H9 (cell line): Measurements from ENCODE around the gene ZNF444. TPM values are rescaled to one million over a fixed set of nuclear protein-coding genes. Genes with fewer than 3 reads are reported as not detected.

Source experiments
- DNase-seq: peaks from one replicate; pipeline ENCODE4 v3.0.0-alpha.2; 2017
- H2AFZ ChIP-seq: one replicate; pipeline ENCODE4 v1.6.1; 2013; ENCODE audit warnings: mild to moderate bottlenecking, low read length, control low read depth, moderate library complexity
- H2AK5ac ChIP-seq: 2 replicates; pipeline ENCODE4 v1.6.1; 2013; ENCODE audit warnings: low read length, control low read depth, mixed read lengths; ENCODE audit not compliant: insufficient read length
- H2BK120ac ChIP-seq: one replicate; pipeline ENCODE4 v1.6.1; 2013; ENCODE audit warnings: low read depth, mild to moderate bottlenecking, low read length, control low read depth, inconsistent platforms; ENCODE audit not compliant: poor library complexity, severe bottlenecking
- H2BK12ac ChIP-seq: 2 replicates; pipeline ENCODE4 v1.6.1; 2013; ENCODE audit warnings: low read length, control low read depth, mixed read lengths, low read depth; ENCODE audit not compliant: insufficient read length
- H2BK15ac ChIP-seq: 2 replicates; pipeline ENCODE4 v1.6.1; 2013; ENCODE audit warnings: low read depth, low read length, control low read depth
- H2BK20ac ChIP-seq: one replicate; pipeline ENCODE4 v1.6.1; 2013; ENCODE audit warnings: low read depth, mild to moderate bottlenecking, low read length, control low read depth, inconsistent platforms; ENCODE audit not compliant: poor library complexity, severe bottlenecking
- H2BK5ac ChIP-seq: 2 replicates; pipeline ENCODE4 v1.6.1; 2013; ENCODE audit warnings: low read length, control low read depth, mixed read lengths; ENCODE audit not compliant: insufficient read length
- H3K14ac ChIP-seq: 2 replicates; pipeline ENCODE4 v1.6.1; 2013; ENCODE audit warnings: low read length, control low read depth; ENCODE audit not compliant: insufficient read depth
- H3K18ac ChIP-seq: 2 replicates; pipeline ENCODE4 v1.6.1; 2013; ENCODE audit warnings: low read depth, mild to moderate bottlenecking, mixed read lengths, low read length, control low read depth; ENCODE audit not compliant: insufficient read length
- H3K23ac ChIP-seq: 2 replicates; pipeline ENCODE4 v1.6.1; 2013; ENCODE audit warnings: low read length, control low read depth, mixed read lengths, low read depth; ENCODE audit not compliant: insufficient read length
- H3K23me2 ChIP-seq: 2 replicates; pipeline ENCODE4 v1.6.1; 2013; ENCODE audit warnings: low read depth, mild to moderate bottlenecking, mixed read lengths, low read length, control low read depth; ENCODE audit not compliant: insufficient read length, poor library complexity, severe bottlenecking
- H3K27ac ChIP-seq: 2 replicates; pipeline ENCODE4 v1.5.1; 2013; ENCODE audit warnings: low read length, control low read depth, mixed read lengths, low read depth; ENCODE audit not compliant: insufficient read length
- H3K27me3 ChIP-seq: 2 replicates; pipeline ENCODE4 v1.6.1; 2013; ENCODE audit warnings: low read length, control low read depth, inconsistent platforms; ENCODE audit not compliant: insufficient read depth
- H3K4ac ChIP-seq: 2 replicates; pipeline ENCODE4 v1.6.1; 2013; ENCODE audit warnings: low read depth, mild to moderate bottlenecking, control low read depth, inconsistent platforms, low read length, moderate library complexity
- H3K4me1 ChIP-seq: 2 replicates; pipeline ENCODE4 v1.6.1; 2013; ENCODE audit warnings: low read length, control low read depth, inconsistent platforms; ENCODE audit not compliant: insufficient read depth
- H3K4me2 ChIP-seq: 2 replicates; pipeline ENCODE4 v1.6.1; 2013; ENCODE audit warnings: low read length, control low read depth, mixed read lengths; ENCODE audit not compliant: insufficient read length, insufficient read depth
- H3K56ac ChIP-seq: 2 replicates; pipeline ENCODE4 v1.6.1; 2013; ENCODE audit warnings: low read depth, mild to moderate bottlenecking, mixed read lengths, low read length, control low read depth; ENCODE audit not compliant: insufficient read length
- H3K79me1 ChIP-seq: 2 replicates; pipeline ENCODE4 v1.6.1; 2013; ENCODE audit warnings: low read depth, mild to moderate bottlenecking, moderate library complexity, low read length, control low read depth, inconsistent platforms; ENCODE audit not compliant: insufficient read depth, poor library complexity, severe bottlenecking
- H3K79me2 ChIP-seq: 2 replicates; pipeline ENCODE4 v1.6.1; 2013; ENCODE audit warnings: low read length, control low read depth, inconsistent platforms; ENCODE audit not compliant: insufficient read depth
- H3K9ac ChIP-seq: 2 replicates; pipeline ENCODE4 v1.6.1; 2013; ENCODE audit warnings: low read length, control low read depth, mixed read lengths; ENCODE audit not compliant: insufficient read length; ENCODE audit errors: extremely low read depth
- H3K9me3 ChIP-seq: one replicate; pipeline ENCODE4 v1.6.1; 2013; ENCODE audit warnings: low read depth, low read length, inconsistent platforms; ENCODE audit not compliant: control insufficient read depth
- H3T11ph ChIP-seq: one replicate; pipeline ENCODE4 v1.6.1; 2013; ENCODE audit warnings: mild to moderate bottlenecking, low read length, control low read depth, inconsistent platforms
- H4K20me1 ChIP-seq: one replicate; pipeline ENCODE4 v1.6.1; 2013; ENCODE audit not compliant: control insufficient read depth, insufficient read length, insufficient read depth
- H4K5ac ChIP-seq: 2 replicates; pipeline ENCODE4 v1.6.1; 2013; ENCODE audit warnings: low read depth, mild to moderate bottlenecking, mixed read lengths, low read length, control low read depth; ENCODE audit not compliant: insufficient read length
- H4K8ac ChIP-seq: replicated peaks from 2 replicates; pipeline ENCODE4 v1.6.1; 2013; ENCODE audit warnings: low read length, control low read depth, mixed read lengths, low read depth; ENCODE audit not compliant: insufficient read length
- H4K91ac ChIP-seq: 2 replicates; pipeline ENCODE4 v1.6.1; 2013; ENCODE audit warnings: low read depth, mild to moderate bottlenecking, moderate library complexity, mixed read lengths, low read length, control low read depth; ENCODE audit not compliant: insufficient read length
- H3K27ac Mint-ChIP-seq, 3 experiments: 2 replicates in 2 of 3; 3 replicates in 1 of 3; pipeline ENCODE4 v1.8.0; 2020 to 2021; ENCODE audit warnings: mixed read lengths in 3 of 3, mild to moderate bottlenecking in 1 of 3, moderate library complexity in 1 of 3
- H3K27me3 Mint-ChIP-seq: 2 replicates; pipeline ENCODE4 v1.8.0; 2021; ENCODE audit warnings: low read depth, mild to moderate bottlenecking, moderate library complexity, mixed read lengths
- H3K36me3 Mint-ChIP-seq, 3 experiments: 2 replicates in 2 of 3; 3 replicates in 1 of 3; pipeline ENCODE4 v1.8.0; 2020 to 2021; ENCODE audit warnings: low read depth in 3 of 3, mixed read lengths in 3 of 3; ENCODE audit not compliant: insufficient read depth in 1 of 3
- H3K4me1 Mint-ChIP-seq, 2 experiments: 2 replicates each; pipeline ENCODE4 v1.8.0; 2020; ENCODE audit warnings: mixed read lengths in 2 of 2
- H3K4me3 Mint-ChIP-seq, 2 experiments: 2 replicates in 1 of 2; 3 replicates in 1 of 2; pipeline ENCODE4 v1.8.0; 2020 to 2021; ENCODE audit warnings: mild to moderate bottlenecking in 2 of 2, mixed read lengths in 2 of 2, moderate library complexity in 1 of 2
- H3K9me3 Mint-ChIP-seq, 2 experiments: 2 replicates in 1 of 2; 3 replicates in 1 of 2; pipeline ENCODE4 v1.8.0; 2020; ENCODE audit warnings: mild to moderate bottlenecking in 2 of 2, mixed read lengths in 2 of 2, moderate library complexity in 1 of 2
- WGBS: extraction: QIAGEN DNeasy Blood & Tissue Kit; methylation state at CpG from one replicate; pipeline ENCODE4 v1.1.7; 2013; ENCODE audit warnings: missing lambda C conversion rate, low lambda C conversion rate, mixed read lengths; ENCODE audit not compliant: insufficient read length; ENCODE audit errors: extremely low coverage; 5-methylcytosine and 5-hydroxymethylcytosine counted together
- total RNA-seq: library from RNA; stranded (reverse); gene quantifications from 2 replicates; pipeline ENCODE4 v1.2.1, GENCODE V29; 2021
- TF ChIP-seq, protein P1 (sequence below): fragments of 200-600 bp; sonication (generic); conservative IDR thresholded peaks from 3 replicates; pipeline ENCODE4 v1.8.0; 2021; ENCODE audit warnings: antibody characterized with exemption, mild to moderate bottlenecking

ZNF444 gene
- total RNA-seq, 1 experiment from 2014 or later, result 49.7 TPM

DNA sequence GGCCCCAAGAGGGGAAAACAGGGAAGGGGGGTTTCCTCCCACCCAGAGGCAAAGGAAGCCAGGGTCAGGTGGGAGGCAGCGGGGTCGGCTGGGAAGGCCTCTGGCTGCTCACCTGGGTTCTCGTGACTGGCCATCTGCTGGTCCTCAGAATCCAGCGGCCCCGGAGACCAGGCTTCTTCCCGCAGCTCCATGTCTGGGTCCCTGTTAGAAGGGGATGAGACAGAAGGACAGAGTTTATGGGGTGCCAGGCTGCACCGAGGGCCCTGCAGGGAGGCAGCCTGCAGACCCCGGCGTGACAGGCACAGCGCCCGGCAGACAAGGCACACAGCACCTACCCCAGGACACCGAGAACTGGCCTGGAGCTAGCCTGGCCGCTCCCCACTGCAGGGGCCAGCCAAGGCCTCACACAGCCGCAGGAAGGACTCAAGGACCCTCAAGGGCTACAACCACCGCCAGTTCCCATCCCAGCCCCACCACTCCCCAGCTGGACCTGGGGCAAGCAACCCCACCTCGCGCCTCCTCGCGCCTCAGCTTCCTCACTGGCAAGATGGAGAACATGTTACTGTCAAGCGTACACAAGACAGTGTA lies 38.0 kb upstream of the ZNF444 start:
- Histone ChIP-seq H4K8ac (no peak overlapping the region), H2BK120ac (no peak overlapping the region), H3K4me1 (no peaks in the 10 kb centered on the region), H3K27ac (no peak overlapping the region), H3K4me2 (no peak overlapping the region), H2AK5ac (no peak overlapping the region), H4K91ac (no peak overlapping the region), H3K79me1 (no peaks in the 10 kb centered on the region), H3K27me3 (no peaks in the 10 kb centered on the region), H3K14ac (no peak overlapping the region; the same call in 1 of the 2 replicates), H3K23ac (no peak overlapping the region), H2BK12ac (no peak overlapping the region), H2BK20ac (no peak overlapping the region), H2AFZ (no peak overlapping the region), H3K9me3 (no peaks in the 10 kb centered on the region), H3K9ac (no peak overlapping the region), H3T11ph (no peak overlapping the region), H2BK5ac (no peak overlapping the region), H3K23me2 (no peaks in the 10 kb centered on the region), H3K18ac (peak overlapping the region; percentile 30), H3K4ac (no peak overlapping the region), H2BK15ac (no peak overlapping the region), H3K56ac (no peak overlapping the region), H3K79me2 (peaks cover 23% of the 10 kb centered on the region; the same call in 1 of the 2 replicates), H4K20me1 (peaks cover 2% of the 10 kb centered on the region), H4K5ac (no peak overlapping the region)
- Mint-ChIP-seq H3K9me3 (no peaks in the 10 kb centered on the region), H3K4me1 (peaks cover 20 to 25% of the 10 kb centered on the region in 2 experiments), H3K4me3 (no peak overlapping the region), H3K27ac (0 out of 7 replicates have a peak overlapping the region, but pooled peaks of 1 of the 3 experiments have one; percentile 59), H3K36me3 (peaks cover 14 to 37% (median 28%) of the 10 kb centered on the region in 3 experiments), H3K27me3 (no peaks in the 10 kb centered on the region)
- WGBS, result no CpG with 5 or more reads among the region's 20 CpGs
- TF ChIP-seq, protein P1, sequence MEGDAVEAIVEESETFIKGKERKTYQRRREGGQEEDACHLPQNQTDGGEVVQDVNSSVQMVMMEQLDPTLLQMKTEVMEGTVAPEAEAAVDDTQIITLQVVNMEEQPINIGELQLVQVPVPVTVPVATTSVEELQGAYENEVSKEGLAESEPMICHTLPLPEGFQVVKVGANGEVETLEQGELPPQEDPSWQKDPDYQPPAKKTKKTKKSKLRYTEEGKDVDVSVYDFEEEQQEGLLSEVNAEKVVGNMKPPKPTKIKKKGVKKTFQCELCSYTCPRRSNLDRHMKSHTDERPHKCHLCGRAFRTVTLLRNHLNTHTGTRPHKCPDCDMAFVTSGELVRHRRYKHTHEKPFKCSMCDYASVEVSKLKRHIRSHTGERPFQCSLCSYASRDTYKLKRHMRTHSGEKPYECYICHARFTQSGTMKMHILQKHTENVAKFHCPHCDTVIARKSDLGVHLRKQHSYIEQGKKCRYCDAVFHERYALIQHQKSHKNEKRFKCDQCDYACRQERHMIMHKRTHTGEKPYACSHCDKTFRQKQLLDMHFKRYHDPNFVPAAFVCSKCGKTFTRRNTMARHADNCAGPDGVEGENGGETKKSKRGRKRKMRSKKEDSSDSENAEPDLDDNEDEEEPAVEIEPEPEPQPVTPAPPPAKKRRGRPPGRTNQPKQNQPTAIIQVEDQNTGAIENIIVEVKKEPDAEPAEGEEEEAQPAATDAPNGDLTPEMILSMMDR, result no peak
- DNase-seq, result no peak
